HEK293T (cell line): ENCODE results near the gene KLRC1.
"Not testable (repeated sequence)": the region's sequence is repeated elsewhere in the genome, so short reads cannot be mapped to it uniquely, and the experiment has no call there.

Experiments
- BHLHE40 ChIP-seq: fragments of 450-650 bp; IDR thresholded peaks from 2 replicates; pipeline ENCODE4 v1.6.1; 2016; ENCODE audit warnings: mild to moderate bottlenecking, moderate library complexity, borderline replicate concordance
- CTBP1 ChIP-seq: fragments of 450-650 bp; IDR thresholded peaks from 2 replicates; pipeline ENCODE4 v1.6.1; 2016; ENCODE audit warnings: borderline replicate concordance
- FOXA1 ChIP-seq: fragments of 450-650 bp; IDR thresholded peaks from 2 replicates; pipeline ENCODE4 v1.6.1; 2016; ENCODE audit warnings: mild to moderate bottlenecking
- FOXK2 ChIP-seq: fragments of 450-650 bp; IDR thresholded peaks from 2 replicates; pipeline ENCODE4 v1.6.1; 2016; ENCODE audit warnings: mild to moderate bottlenecking
- NFRKB ChIP-seq: fragments of 450-650 bp; IDR thresholded peaks from 2 replicates; pipeline ENCODE4 v1.6.1; 2016; ENCODE audit warnings: mild to moderate bottlenecking, moderate library complexity
- SP1 ChIP-seq: fragments of 450-650 bp; IDR thresholded peaks from 2 replicates; pipeline ENCODE4 v1.6.1; 2017
- TARDBP ChIP-seq: fragments of 450-650 bp; IDR thresholded peaks from 2 replicates; pipeline ENCODE4 v1.6.1; 2016
- ZNF384 ChIP-seq: fragments of 450-650 bp; IDR thresholded peaks from 2 replicates; pipeline ENCODE4 v1.6.1; 2016

GRCh38 chr12:10425938-10426337 lies 27.2 kb downstream of the KLRC1 start:
- not testable (repeated sequence) for TF ChIP-seq BHLHE40, FOXA1, SP1, CTBP1, FOXK2, NFRKB, ZNF384, TARDBP
